NB4 (cell line): ENCODE data around the gene MCRIP2.

Source experiments
- CTCF ChIP-seq: IDR thresholded peaks from one replicate; pipeline ENCODE4 v1.5.1; 2012; ENCODE audit warnings: low read depth, low read length
- MAX ChIP-seq: IDR thresholded peaks from 2 replicates; pipeline ENCODE4 v1.6.1; 2011; ENCODE audit warnings: low read depth, low read length
- POLR2A ChIP-seq: IDR thresholded peaks from 2 replicates; pipeline ENCODE4 v1.6.1; 2011; ENCODE audit warnings: mild to moderate bottlenecking; ENCODE audit not compliant: insufficient read length; ENCODE audit errors: extremely low read depth

DNA sequence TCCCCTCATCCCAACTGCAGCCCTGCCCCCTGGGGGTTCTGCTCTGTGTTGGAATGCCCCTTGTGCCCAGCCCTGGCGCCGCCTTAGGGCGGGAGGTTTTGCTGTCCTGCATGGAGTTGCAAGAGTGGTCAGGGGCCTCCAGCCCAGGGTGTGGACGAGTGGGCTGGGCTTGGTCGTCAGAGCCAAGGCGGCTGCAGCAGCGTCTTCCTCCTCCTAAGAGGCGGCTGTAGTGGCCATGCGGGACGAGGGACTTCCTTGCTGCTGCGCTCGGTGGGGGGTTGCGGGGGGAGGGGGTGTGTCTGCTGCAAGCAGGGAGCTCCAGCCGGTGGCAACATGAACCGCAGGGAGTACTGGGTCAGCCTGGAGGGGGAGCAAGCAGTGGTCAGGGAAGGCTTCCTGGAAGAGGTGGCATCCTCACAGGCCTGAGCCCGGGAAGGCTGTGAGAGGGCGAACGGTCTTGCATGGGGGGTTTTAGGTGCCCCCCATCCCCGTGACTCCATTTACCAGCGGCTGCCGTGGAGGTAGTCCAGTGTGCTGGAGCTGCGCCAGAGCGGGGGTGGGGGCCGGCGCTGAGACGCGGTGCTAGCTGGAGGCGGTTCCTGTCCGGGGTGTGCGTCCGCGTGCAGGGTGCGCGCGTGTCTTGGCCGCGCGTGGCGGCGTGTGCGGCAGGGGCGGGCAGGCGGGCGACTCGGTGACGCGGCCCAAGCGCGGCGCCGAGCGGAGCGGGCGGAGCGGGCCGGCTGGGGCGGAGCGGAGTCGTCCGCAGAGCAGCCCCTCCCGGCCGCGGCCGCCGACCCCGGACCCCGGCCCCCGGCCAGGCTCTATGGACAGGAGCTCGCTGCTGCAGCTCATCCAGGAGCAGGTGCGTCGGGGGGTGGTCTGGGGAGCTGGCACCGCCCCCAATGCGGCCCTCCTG lies 33.6 kb downstream of the MCRIP2 start, which contains the start of gene RHBDL1:
- TF ChIP-seq CTCF (no peak), MAX (no peak), POLR2A (no peak)
